Measurements from ENCODE around the gene EPB41L2.
"Not testable (repeated sequence)": the region's sequence is repeated elsewhere in the genome, so short reads cannot be mapped to it uniquely, and the experiment has no call there.

Gene EPB41L2

DNA sequence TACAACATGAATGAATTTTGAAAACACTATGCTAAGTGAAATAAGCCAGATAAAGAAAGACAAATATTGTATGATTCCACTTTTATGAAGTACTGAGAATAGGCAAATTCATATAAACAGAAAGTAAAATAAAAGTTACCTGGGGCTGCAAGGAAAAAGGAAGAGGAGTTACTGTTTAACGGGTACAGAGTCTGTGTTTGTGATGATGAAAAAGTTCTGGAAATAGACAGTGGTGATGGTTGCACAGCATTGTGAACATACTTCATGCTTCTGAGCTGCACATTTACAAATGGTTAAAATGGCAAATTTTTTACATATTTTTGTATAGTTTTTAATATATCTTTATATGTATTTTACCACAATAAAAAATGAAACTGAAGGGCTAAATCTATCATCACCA is 29.4 kb downstream of the EPB41L2 start:
- DNase-seq = no peak

DNA sequence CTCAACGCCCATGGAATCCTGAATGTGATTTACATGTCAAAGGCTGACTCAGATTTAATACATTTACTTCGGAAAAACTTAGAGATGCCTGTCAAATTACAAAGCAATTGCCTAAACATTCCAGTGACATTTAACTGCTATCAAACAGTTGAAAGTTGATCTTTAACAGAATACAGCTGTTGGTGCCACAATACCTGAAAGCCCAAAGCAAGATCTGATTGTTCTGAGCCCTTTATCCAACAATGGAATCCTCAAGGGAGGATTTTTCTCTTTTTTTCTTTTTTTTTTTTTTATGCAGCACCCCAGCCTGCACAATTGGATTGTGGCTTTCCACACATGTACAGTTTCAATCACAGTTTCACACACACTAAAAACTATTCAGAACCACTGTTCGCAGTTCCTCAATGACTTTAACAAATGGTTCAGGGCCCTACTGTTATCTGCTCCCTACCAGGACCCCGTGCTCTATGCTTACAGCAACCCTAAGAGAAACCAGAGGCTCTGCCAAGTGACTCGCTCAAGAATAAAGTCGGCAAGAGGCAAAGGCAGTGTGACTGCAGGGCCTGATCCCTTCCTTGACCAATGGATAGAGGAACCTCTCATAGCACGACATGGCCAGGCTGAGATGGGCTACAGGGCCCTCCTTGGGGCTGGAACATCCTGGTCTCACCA is 33.3 kb downstream of the EPB41L2 start:
- DNase-seq = no peak

DNA sequence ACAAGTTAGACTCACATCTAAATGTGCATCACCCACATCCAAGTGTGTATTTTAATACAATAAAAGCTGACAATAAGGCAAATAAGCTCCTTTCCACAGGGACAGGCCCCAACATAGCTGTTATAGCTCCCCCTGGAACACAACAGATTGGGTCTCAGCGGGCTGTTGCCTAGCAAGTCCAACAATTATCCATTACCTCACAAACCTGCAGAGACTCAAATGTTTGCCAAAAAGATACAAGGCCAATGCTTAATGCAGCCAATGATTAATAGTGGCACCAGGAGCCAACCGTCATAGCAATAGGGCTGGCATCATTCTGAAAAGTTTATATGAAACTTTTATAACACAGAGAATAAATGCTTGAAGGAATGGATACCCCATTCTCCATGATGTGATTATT is 35.7 kb downstream of the EPB41L2 start:
- no peak for DNase-seq

DNA sequence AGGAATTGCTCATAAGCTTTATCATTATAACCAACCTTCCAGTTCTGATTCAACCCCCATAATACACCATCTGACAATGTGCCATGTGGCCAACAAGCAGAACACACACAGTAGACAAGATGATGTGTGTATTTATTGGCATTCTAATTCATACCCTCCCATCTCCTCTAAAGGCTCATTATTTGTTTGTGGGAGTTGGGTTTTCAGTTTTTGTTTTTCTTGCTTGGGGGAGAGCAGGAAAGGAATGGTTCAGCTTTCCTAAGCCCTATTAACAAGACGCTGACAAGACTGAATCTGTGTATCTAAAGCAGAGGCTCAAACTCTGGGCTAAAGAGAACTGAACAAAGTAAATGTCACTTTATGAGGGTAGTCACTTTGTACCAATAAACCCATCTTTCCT is 36.8 kb downstream of the EPB41L2 start:
- no peak for DNase-seq

DNA sequence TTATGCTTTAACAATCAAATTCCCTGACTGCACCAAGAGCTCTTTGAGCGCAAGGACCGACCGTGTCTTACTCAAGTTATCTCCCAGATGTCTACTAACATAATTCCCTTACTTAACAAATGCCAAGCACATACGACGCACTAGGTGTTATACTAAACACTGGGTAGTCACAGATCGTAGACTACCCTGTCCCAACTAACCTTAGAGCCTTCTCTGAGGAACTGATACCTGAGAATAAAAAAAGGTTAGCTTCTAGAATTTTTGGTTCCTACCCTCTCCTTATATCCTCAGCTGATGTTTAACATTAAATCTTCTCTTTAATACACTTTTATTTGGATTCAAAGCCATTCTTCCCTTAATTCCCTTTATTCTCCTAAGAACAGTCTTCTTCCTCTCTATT is 38.5 kb downstream of the EPB41L2 start:
- DNase-seq = no peak

DNA sequence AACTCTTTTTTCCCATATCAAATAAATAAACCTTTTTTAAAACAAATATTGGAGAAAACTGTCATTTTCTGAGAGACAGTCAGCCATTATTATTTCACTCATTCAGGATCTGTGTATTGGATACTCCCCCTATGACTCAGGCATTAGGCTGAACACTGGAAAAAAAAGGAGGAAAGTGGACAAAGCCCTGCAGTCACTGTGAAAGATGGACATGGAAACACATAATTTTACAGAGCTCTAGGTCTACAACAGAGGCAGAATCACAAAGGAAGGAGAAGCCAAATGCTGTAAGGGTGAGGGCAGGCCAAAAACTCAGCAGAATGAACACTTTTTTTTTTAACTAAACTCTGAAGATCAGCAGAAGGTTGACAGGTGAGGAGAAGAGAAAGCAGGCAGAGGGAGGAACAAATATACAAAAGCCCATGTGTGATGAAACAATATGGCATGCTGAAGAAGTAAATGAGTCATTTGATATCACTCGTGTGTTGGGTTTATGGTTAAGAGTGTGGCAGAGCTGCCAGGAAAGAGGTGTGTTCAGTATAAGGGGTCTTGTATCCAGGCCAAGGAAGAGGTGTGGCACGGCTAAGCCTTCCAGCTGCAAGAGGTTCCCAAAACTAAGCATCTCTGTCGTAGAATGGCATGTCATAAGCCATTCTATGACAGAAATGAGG is 39.1 kb downstream of the EPB41L2 start:
- DNase-seq = no peak

DNA sequence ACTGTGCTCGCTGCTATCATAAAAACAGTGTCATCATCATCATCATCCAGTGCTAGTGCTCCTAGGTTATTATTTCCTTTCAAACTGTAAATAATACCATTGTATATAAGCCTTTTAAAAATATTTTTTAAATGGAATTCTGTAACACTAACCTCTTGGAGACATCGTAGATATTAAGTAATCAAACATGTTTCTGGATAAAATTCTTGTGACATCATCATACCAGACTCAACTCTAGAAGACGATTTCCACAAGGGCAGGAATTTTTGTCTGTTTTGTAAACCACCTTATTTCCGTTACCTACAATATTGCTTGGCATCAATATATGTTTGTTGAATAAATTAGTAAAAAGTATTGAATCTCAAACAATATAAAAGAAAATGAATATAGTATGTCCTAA is 40.4 kb downstream of the EPB41L2 start:
- DNase-seq = no peak

DNA sequence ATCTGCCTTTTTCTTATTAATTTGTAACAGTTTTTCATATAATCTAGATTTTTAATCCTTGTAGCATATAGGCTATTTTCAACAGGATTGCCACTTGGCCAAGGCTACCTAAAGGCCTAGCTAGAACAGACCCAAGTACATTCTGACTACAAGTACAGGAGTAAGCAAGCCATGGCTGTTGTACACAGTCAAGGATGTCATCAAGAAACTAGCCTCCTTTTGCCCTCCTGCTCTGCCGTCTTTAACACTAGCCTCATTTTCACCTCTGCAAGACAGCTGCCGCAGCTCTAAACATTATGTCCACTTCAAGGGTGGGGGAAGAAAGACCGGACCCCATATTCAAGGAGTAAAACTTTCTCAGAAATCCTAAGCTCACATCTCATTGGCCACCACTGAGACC is 45.1 kb downstream of the EPB41L2 start:
- no peak for DNase-seq

DNA sequence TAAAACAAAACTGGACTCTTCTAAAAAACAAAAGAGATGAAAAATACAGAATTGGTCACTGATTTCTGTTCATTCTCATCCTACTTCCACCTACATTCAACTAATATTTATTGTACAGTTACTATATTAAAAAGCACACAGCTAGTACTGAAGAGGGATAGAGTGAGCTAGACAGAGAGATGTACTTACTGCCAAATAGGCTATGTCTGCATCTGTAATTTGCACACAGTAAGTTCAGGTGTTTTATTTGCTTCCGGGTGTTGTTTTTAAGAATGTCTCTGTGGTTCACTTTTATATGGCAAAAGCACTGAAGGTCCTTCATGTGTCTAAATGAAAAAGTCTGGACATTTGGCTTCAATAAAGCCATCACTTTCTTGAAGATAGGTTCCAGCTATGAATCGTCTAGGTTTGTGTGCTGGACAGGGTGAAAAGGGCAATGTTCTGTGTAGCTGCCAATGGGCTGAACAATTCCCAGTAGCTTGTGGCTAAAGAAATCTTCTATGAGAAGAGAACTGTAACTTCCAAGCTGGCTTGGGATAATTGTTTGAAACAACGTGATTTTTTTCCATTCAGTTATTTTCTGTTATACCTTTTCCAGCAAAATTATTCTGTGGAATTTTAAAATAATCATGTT is 47.3 kb downstream of the EPB41L2 start:
- DNase-seq = no peak

DNA sequence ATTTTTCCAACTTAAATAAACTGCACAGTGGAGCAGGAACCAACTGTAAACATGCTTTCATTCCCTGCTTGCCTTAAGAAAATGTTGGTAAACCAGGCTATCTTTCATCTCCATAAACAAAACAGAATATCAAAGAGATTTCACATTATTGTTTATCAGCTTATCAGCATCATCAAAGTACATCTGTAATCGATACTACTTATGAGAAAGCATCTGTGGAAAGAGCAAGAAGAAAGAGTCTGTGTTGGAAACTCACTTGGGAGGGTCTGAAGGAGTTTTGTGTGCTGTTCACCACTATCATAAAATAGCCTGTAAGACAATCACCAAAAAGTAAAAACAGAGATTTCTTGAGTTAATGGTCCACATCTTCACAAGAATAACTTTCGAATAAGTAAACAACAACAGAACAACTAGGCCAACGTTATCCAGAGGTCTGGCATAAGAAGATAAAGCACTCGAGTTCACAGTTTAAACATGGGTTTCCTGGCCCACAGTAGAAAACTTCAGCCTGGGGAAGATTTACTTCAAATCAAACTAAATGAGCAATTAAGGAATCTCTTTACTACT is 47.9 kb downstream of the EPB41L2 start:
- DNase-seq = no peak

DNA sequence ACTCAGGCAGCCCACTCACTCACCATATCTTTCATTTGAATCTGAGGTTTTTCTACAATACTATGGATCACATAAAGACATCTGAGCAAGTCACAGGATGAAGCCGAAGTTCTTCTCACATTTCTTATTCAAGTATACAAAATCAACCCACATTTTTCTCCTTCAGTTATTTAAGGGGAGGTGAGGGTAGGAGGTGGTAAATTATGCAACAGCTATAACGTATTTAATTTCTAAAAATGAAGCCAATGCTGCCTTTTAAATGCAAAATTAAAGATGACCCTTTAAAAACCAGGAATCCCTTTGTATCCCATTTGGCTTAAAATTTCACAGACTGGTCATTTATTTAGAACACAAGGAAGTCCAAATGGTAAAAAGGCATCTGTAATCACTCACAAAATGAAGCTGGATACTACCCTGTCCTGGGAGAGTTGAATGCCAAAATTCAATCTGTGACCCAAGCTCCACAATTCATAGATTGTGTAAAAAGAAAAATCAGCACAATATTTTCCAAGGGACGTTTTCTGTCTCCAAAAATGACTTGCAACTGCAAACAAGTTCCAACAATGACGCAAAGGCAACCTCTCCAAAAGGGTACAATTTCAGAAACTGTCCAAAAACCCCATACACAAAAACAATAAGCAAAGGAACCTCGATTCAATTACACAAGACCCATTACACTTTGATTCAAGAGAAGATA is 48.8 kb downstream of the EPB41L2 start:
- DNase-seq = no peak

DNA sequence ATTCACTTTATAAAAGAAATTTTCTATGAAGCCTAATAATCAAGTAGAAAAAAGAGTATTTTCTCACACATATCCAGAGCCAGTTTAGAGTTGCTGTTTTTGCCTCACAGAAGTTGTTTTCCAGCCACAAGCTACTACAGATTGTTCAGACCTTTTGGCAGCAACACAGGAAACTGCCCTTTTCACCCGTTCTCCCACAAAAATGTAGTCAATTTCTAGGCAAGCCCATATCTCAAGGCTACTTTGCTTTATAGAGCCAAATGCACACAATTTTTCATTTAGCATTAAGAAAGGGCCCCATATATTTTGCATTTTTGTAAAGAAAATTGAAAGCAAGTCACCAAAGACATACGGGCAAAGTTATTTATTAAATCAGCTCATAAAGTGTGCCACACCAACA is 49.5 kb downstream of the EPB41L2 start:
- no peak for DNase-seq

DNA sequence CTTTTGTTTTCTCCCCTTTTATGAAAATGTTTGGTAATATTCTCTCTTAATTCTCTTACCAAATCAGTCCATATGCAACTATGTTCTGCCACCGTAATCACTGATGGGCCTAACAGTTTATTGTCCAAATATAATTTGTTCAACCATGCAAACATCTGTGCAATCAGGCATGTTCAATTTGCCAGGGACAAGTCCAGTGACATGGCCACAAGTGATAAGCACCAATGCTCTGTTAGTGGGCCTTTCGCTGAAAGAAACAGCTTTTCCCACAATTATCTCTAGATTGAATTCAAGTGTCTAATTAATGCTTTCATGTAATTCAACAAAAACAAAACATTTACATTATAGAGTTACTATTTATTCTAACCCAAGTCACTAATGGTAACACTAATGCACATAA is 53.3 kb downstream of the EPB41L2 start:
- no peak for DNase-seq

DNA sequence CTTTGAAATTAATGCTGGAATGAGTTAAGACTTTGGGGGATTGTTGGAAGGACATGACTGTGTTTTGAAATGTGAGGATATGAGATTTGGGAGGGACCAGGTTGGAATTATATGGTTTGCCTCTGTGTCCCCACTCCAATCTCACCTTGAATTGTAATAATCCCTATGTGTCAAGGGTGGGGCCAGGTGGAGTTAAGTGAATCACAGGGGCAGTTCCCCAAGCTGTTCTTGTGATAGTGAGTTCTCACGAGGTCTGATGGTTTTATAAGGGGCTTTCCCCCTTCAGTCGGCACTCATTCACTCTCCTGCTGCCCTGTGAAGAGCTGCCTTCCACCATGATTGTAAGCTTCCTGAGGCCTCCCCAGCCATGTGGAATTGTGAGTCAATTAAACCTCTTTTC is 54.1 kb downstream of the EPB41L2 start:
- not testable (repeated sequence) for DNase-seq

DNA sequence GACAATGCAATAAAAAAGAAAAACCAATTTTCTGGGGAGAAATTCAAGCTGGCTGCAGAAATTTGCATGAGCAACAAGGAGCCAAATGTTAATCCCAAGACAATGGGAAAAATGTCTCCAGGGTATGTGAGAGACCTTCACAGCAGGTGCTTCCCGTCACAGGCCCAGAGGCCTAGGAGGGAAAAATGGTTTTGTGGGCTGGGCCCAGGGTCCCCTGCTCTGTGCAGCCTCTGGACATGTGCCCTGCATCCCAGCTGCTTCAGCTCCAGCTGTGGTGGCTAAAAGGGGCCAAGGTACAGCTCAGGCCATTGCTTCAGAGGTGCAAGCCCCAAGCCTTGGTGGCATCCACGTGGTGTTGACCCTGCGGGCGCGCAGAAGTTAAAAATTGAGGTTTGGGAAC is 55.1 kb downstream of the EPB41L2 start:
- DNase-seq = not testable (repeated sequence)

DNA sequence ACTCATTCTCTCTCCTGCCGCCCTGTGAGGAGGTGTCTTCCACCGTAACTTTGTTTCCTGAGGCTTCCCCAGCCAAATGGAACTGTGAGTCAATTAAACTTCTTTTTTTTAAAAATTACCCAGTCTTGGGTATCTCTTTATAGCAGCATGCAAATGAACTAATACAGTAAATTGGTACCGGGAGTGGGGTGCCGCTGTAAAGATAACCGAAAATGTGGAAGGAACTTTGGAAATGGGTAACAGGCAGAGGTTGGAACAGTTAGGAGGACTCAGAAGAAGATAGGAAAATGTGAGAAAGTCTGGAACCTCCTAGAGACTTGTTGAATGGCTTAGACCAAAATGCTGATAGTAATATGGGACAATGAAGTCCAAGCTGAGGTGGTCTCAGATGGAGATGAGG is 55.8 kb downstream of the EPB41L2 start:
- no peak for DNase-seq

DNA sequence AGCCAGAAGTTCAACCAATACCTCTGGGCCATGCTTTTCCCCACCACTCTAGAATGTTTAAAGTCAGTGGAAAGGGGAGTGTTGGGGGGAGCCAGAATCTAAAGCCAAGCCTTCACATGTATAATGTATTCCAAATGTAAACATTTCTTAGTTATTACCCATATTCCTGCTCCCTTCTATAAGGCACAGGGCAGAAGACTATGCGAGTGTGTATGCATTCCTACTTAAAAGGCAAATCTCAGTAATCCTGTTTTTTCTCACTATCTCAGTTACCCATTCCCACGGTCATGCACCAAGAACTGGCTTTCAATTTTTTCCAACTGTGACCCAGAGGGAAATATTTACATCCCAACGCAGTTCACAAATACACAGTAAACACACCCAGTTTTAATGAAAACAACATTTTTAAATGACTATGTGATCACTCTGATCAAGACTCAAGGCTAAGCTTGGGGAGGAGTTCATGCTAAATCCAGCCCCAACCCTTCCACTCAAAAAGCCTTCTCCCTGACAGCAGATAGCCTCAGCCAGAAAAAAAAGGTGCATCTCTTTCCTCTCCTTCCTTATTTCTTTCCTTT is 57.5 kb downstream of the EPB41L2 start:
- no peak for DNase-seq

DNA sequence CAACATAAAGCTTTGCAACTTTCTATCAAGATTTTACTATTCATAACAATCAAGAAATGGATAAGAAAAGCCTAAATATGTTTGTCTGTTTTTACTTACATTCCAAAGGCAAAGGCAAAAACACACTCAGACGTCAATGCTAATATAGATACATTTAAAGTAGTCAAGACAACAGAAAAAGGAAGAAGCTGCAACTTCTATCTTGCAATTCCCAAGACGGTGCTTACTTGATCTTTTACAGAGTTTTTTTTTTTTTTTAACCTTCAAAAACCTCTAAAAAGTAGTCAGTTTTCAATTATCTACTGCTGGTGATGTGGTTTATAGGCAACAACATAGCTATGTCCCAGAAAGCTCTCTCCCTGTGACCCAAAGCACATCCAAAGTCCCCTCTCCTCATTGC is 58.1 kb downstream of the EPB41L2 start:
- DNase-seq = no peak

DNA sequence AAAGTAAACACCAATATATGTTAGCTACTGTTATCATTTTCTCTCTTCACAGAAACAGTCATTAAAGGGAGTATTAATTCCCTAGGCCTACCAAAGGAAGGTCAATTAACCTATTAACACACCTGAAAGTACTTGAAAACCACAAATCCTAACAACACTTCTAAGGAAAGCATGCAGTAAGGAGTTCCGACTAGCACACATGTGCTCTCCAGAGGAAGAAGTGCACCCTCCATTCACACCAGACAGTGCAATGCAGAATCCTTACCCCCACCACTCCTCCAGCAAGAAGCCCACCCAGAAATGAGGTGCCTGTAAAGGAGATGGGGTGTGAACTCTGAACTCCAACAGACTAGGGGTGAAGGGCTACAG is 58.7 kb downstream of the EPB41L2 start:
- no peak for DNase-seq

DNA sequence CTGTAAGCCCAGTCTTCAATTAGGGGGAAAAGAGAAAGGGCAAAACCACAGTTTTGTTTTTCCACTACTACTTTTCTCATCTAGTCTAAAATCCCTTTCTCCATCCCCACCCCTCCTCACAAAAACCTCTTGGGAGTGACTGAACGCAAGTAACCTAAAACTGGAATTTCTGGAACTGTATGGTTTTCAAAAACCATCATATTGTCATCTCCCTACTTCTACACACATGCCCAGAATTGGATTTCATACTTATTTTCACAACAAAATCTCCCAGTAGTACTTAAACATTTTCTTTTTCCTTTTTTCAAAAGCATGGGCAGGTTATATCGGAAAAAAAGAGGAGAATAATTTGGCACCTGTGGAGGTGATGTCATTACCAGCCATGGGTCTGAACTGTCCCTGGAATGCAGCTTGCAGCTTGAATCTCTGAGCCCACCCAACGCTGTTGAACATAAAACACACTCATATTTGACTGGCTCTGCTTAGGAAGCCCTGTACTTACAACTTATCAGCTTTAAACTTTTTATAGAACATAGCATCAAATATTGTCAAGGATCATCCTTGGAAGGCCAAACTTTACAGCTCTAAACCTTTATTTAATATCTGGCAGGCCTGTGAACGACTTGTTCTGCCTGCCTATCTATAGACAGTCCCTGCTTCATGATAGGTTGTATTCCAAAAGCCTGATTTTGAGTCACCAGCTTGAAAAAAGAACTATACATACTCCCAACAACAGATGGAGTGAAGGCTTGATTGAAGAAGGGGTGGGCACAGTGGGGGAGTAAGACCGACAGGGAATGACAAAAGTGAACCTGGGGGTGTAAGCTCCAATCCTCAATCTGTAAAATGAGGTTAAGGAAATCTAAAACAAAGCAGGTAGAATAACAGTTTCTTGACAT is 59.3 kb downstream of the EPB41L2 start:
- no peak for DNase-seq

DNA sequence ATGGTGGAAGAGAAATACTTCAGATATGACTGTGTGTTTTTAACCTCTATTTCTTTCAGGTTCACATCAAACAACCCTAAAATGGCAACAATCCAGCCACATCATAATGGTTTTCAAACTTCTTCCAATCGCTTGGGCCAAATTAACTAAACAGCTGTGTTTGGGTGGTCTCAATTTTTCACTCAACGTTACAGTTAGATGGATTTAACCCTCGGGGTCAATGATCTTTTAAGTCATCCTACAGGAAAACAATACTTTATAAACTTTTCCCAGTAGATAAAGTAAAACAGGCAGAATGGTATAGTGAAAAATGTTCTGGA is 60.4 kb downstream of the EPB41L2 start:
- DNase-seq = no peak

DNA sequence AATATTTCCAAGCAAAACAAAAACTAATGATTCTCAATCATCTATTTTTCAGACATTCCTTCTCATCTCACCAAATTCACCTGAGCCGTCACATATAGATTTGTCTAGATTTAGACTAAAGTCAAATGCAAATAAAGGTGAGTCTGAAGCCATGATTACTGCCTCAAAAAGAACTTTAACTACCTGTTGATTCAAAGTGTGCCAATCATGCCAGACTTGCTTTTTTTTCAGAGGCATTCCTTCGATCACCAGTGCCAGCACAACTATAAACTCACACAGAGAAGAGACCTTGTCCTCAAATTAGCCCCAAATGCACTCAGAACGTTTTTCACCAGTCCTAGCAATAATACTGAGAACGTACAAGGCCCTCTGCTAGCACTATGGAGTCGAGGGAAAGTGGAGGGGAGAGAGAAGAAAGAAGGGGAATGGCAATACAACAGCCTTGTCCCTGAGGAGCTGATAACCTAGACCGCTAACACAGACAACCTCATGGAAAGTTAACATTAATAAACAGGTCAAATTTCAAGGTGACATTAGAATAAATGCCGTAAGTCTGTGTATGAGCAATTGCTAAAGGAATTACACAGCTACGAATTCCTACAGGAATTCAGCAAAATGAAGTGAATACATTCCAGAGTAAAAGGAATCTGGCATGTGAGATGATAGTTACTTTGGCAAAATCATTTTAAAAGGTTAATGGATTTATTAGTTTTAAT is 60.9 kb downstream of the EPB41L2 start:
- DNase-seq = no peak

Data from DMS79 (cell line).